HEK293 (cell line): Measurements from ENCODE around the gene BEX1.

Experiments used
- CTCF ChIP-seq: fragments of 450-650 bp; formaldehyde crosslinking; IDR thresholded peaks from 2 replicates; pipeline ENCODE4 v1.5.1; 2016; ENCODE audit warnings: missing biosample characterization, missing genetic modification characterization
- MYNN ChIP-seq: fragments of 450-650 bp; formaldehyde crosslinking; IDR thresholded peaks from 2 replicates; pipeline ENCODE4 v1.5.1; 2016; ENCODE audit warnings: missing biosample characterization, missing genetic modification characterization, borderline replicate concordance
- SP2 ChIP-seq: fragments of 450-650 bp; formaldehyde crosslinking; IDR thresholded peaks from 2 replicates; pipeline ENCODE4 v1.5.1; 2016; ENCODE audit warnings: missing biosample characterization, missing genetic modification characterization
- ZEB2 ChIP-seq: fragments of 450-650 bp; formaldehyde crosslinking; IDR thresholded peaks from 2 replicates; pipeline ENCODE4 v1.5.1; 2016; ENCODE audit warnings: missing biosample characterization, missing genetic modification characterization
- ZNF184 ChIP-seq: fragments of 450-650 bp; IDR thresholded peaks from 2 replicates; pipeline ENCODE4 v1.5.1; 2018; ENCODE audit warnings: missing biosample characterization, mild to moderate bottlenecking, missing genetic modification characterization
- ZNF560 ChIP-seq: fragments of 450-650 bp; formaldehyde crosslinking; IDR thresholded peaks from 2 replicates; pipeline ENCODE4 v1.5.1; 2017; ENCODE audit warnings: missing biosample characterization, missing genetic modification characterization, borderline replicate concordance
- ZNF639 ChIP-seq: fragments of 450-650 bp; formaldehyde crosslinking; IDR thresholded peaks from 2 replicates; pipeline ENCODE4 v1.5.1; 2016; ENCODE audit warnings: missing biosample characterization, missing genetic modification characterization

- TF ChIP-seq ZNF639 (tag by site-specific recombination) (no peak), ZNF560 (tag by site-specific recombination) (no peak), SP2 (no peak), CTCF (tag by site-specific recombination) (no peak), ZEB2 (tag by site-specific recombination) (no peak), ZNF184 (tag by site-specific recombination) (no peak), MYNN (tag by site-specific recombination) (no peak)
Observed at GRCh38 chrX:103061486-103061885, 2.5 kb downstream of the BEX1 start.
